HG03159 (cell line): ENCODE data around the gene YPEL2.

ENCODE experiments used
- ATAC-seq: cut with Tn5 transposase; IDR thresholded peaks from one replicate; pipeline ENCODE4 v1.9.1; 2021; ENCODE audit warnings: mild to moderate bottlenecking, moderate library complexity; ENCODE audit not compliant: unreplicated experiment

YPEL2 gene

DNA sequence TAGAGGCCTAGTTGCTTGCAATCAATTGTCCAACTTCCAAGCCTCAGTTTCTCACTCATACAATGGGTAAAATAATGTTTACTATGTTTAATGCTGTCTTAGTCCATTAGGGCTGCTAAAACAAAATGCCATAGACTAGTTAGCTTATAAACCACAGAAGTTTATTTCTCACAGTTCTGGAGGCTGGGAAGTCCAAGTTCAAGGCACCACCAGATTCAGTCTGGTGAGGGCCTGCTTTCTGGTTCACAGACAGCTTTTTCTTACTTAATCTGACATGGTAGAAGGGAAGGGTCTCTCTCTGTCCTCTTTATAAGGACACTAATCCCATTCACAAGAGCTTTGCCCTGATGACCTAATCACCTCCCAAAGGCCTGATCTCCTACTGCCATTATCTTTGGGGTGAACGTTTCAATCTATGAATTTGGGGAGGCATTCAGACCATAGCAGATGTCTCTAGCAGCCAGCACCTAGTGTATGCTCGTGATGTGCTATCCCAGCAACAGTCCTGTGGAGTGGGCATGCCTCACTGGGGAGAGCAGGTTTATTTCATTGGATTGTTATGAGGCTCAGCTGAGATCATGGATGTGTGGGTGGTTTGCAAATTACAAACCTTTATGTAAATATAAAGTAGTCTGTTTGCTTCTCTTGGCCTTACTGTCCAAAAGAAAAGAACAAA, 25.2 kb downstream of the YPEL2 start:
- no peak for ATAC-seq

DNA sequence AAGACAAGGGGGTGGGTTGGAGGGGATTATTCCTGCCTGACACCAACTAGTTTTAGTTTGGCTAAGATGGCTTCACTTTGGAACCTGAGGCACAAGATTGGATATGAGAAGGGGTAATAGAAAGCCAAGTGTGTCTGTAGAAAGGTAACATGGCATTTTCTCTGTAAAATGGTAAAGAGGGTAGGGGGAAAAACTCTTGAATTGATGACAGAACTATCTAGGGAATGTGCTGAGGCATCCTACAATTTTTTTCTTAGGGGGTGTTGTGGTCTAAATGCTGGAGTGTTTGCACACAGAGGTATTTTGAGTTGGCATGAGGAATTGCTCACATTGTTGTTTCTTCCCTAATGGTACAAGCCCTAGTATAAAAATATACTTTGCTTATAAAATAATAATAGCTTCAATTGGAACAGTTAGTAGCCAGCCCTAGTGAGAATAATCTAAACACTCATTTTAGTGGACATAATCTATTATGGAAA, 25.8 kb downstream of the YPEL2 start:
- ATAC-seq, result no peak

DNA sequence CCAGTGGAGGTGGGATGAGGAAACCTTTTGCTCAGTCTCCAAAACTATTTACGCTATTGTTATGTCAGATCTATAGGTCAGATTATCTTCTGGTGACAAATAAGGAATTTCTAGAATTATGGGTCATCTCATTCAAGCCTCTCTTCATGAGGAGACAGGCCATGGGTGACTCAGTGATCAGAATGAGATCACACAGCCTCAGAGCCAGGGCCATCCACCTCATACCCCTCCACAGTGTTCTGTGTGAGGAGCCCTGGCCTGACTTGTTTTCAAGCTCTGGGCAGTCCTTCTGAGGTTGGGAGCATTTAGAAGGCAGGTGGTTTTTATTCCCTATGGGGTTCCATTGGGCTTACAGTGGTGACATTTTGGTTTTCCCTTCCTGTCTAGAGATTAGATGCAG, 26.5 kb downstream of the YPEL2 start:
- ATAC-seq, result no peak

DNA sequence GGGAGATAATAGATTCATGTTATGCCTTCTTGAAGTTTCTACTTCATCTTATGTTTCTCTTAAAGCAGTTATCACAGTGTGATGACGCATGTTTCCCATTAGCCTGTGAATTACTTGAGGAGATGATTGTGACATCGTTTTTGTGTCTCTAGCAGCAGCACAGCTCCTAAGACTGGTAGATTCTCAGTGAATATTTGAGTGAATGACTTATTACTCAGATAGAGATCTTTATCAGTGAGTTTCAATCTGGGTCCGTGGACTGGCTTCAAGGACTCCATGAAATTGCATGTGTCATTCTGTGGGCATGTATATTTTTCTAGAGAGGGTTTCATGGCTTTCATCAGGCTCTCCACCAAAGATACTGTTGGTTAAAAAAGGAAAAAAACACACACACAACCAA, 29.9 kb downstream of the YPEL2 start:
- no peak for ATAC-seq

- no peak for ATAC-seq
These were observed 30.7 kb downstream of the YPEL2 start for GRCh38 chr17:59361916-59362810.

DNA sequence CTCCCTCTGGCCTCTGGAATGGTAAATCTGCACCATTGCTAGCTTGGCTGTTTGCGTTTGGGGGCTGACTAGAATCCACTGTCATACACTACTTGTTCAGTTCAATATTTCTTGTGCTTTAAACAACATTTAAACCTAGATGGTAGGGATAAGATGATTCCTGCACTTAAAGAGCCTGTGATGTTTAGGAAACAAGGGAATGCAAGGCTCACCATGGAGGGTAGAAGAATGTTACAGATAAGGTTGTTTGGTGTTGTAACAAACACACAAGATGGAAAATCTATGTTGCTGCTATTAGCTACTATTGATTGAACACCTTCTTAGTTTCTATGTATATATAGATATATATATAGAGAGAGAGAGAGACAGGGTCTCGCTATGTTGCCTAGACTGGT, 31.4 kb downstream of the YPEL2 start:
- ATAC-seq, result no peak

GRCh38 chr17:59365383-59365981, 34.0 kb downstream of the YPEL2 start:
- no peak for ATAC-seq

GRCh38 chr17:59366040-59366757, 34.7 kb downstream of the YPEL2 start:
- no peak for ATAC-seq

DNA sequence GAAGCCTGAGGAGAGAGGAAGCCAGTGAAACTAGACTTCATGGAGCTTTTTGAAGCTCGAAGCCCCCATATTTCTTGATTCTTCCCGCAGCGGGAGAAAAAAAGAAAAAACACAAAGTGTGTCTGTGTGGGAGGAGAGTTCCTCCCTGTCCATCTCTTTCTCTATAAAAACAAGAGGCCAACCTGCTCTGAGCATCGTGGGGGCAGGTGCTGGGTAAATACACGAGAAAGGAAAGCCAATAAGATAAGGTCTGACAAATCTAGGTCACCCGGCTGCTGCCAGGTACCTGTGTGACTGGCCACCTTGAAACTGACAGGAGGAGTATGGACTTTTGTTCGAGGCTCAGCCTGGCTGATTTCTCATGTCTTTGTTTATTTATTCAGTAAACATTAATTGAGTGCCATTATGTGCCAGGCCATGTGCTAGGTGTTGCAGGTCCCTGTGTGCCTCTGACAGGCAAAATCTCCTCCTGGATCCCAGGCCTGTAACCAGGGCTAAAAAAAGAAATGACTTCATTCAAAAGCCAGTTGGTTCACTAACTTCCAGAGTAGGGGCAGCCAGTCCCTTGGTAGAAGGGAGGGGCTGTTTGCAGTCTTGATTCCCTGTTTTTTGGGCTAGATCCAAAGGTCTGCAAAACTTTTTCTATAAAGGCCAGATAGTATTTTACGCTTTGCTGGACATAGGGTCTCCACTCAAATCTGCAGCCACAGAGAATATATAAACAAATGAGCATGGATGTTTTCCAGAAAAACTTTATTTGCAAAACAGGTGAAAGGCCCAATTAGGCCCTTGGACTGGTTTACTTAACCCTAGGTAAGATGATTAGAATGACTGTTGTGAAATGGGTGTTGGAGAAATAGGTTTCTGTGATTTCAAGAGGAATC, 35.6 kb downstream of the YPEL2 start:
- ATAC-seq, result no peak

GRCh38 chr17:59367657-59368045, 36.2 kb downstream of the YPEL2 start:
- no peak for ATAC-seq

GRCh38 chr17:59368218-59368857, 36.9 kb downstream of the YPEL2 start:
- no peak for ATAC-seq

DNA sequence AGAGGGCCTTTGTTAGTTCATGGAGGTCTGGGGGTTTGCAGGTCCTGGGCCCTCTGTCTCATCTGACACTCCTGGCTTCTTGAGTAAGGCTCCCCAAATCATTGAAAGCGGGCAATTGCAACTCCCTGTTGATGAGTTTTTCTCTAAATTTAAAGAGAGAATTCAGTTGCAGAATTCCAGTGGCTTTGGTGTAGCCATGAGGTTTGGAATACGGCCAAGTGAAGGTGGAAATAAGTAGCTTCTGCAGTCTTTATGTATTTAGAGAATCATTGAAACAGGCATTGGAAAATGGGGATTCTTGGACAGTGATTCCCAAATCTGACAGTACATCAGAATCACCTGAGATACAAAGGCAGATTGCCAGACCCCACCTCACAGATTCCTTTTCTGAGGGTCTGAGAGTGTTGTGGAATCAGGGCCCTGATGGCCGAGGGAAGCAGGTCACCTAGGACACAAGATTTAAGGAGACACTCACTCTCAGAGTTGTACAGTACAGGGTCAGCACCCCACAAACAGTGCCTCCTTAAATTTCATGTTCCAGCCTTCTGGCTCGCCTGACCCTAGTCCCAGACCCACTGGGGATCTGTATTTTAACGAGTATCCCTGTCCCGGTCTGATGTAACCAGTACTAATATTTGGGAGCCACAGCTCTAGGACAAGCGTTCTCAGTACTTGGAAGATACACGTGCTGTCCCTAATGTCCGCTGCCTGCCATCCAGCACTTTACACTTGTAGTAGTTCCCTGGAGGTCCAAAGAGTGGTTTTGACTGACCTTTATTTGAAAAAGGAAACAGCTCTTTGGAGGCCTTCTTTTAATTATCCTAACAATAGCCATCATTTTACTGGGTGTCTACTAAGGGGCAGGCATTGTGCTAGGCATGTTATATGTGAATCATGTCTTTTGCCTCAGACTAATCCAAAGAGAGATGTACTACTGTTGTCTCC, 37.8 kb downstream of the YPEL2 start:
- ATAC-seq, result no peak

- no peak for ATAC-seq
These were observed 39.3 kb downstream of the YPEL2 start for GRCh38 chr17:59370593-59371299.

GRCh38 chr17:59371416-59372100, 40.1 kb downstream of the YPEL2 start:
- ATAC-seq, result no peak

DNA sequence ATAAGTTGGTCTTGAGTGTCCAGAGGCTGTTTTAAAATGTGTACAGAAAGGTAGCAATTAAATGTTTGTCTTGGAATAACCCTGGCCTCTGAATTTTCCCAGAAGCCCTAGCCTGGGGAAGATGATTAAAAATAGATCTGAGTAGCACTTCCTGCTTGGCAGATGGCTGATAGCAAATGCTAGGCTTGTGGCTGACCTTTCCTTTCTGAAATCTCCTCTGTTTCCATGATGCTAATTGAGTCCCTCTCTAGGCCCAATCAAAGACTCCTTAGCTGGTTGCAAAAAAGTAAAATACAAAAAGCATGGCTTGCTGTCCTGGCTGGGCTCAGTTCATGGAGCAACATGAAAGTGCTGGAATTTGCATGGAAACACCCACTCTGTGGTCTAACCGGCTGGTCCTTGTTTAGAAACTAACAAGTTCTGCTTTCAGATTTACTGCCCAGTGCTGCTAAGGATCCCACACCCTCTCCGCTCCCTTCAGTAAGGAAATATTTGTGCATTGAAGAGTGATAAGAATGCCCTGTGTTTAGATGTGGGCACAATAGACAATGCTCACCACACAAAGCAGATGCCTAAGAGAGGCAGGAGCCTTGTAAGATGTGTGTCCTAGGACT, 40.8 kb downstream of the YPEL2 start:
- ATAC-seq, result no peak

- ATAC-seq, result no peak
These were observed 42.5 kb downstream of the YPEL2 start for GRCh38 chr17:59373882-59374495.

DNA sequence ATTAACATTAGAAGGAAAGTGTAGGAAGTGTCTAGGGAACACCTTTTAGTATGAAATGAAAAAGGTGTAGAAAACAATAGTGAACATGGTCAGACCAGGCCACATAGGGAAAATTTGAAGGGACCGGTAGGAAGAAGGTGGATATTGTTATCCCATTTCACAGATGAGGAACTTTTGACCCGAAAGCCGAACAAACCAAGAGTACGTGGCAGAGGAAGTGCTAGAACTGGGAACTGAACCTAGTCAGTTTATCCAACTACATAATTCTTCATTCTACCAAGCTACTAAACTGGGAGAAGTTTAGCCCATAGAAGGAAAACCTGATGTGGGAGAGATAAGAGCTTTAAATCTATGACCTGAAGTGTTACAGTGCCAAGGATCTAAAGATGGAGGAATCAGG, 43.2 kb downstream of the YPEL2 start:
- ATAC-seq, result no peak
